ENCODE results near the gene STX12. TPM values are rescaled to one million over a fixed set of nuclear protein-coding genes. Genes with fewer than 3 reads are reported as not detected.

The STX12 gene
- total RNA-seq = 56.9 and 78.2 TPM in 2 replicates

- peak; percentile 99 for DNase-seq (ENCODE audit: low read depth in 2 of 2)
Observed at GRCh38 chr1:27772932-27773825, at the start of gene STX12. Gene STX12 (plus strand): TSS chr1:27773219. CDS start chr1:27773308, 89 bp downstream.

- DNase-seq (ENCODE audit: low read depth in 2 of 2) = peak in 1 of 2 donors; percentile 0
Observed at GRCh38 chr1:27724961-27725373, 48.1 kb upstream of the STX12 start.

- DNase-seq (ENCODE audit: low read depth in 2 of 2) = peak; percentile 100
Observed at GRCh38 chr1:27725374-27726172, 47.4 kb upstream of the STX12 start, which contains the start of gene FAM76A. Gene FAM76A (plus strand): TSS chr1:27725961. CDS start chr1:27726081, 120 bp downstream.

- peak; percentile 55 to 58 for DNase-seq (ENCODE audit: low read depth in 2 of 2)
Observed at GRCh38 chr1:27726173-27727044, 46.6 kb upstream of the STX12 start.

GRCh38 chr1:27727126-27727525 lies 45.9 kb upstream of the STX12 start:
- DNase-seq (ENCODE audit: low read depth in 2 of 2) = peak in 1 of 2 donors; percentile 39

GRCh38 chr1:27736252-27736651 lies 36.8 kb upstream of the STX12 start:
- DNase-seq (ENCODE audit: low read depth in 2 of 2) = no peak

GRCh38 chr1:27741121-27741520 lies 31.9 kb upstream of the STX12 start:
- DNase-seq (ENCODE audit: low read depth in 2 of 2) = no peak

GRCh38 chr1:27744556-27744955 lies 28.5 kb upstream of the STX12 start:
- no peak for DNase-seq (ENCODE audit: low read depth in 2 of 2)

- no peak for DNase-seq (ENCODE audit: low read depth in 2 of 2)
Observed at GRCh38 chr1:27745466-27745865, 27.6 kb upstream of the STX12 start.

GRCh38 chr1:27752360-27752759 lies 20.7 kb upstream of the STX12 start:
- peak in 1 of 2 donors; percentile 7 for DNase-seq (ENCODE audit: low read depth in 2 of 2)

GRCh38 chr1:27755286-27755685 lies 17.7 kb upstream of the STX12 start:
- DNase-seq (ENCODE audit: low read depth in 2 of 2) = no peak

- DNase-seq (ENCODE audit: low read depth in 2 of 2) = no peak
Observed at GRCh38 chr1:27755865-27756264, 17.2 kb upstream of the STX12 start.

GRCh38 chr1:27759236-27759635 lies 13.8 kb upstream of the STX12 start:
- no peak for DNase-seq (ENCODE audit: low read depth in 2 of 2)

GRCh38 chr1:27760426-27760825 lies 12.6 kb upstream of the STX12 start:
- peak in 1 of 2 donors; percentile 32 for DNase-seq (ENCODE audit: low read depth in 2 of 2)

GRCh38 chr1:27762033-27762432 lies 11.0 kb upstream of the STX12 start:
- no peak for DNase-seq (ENCODE audit: low read depth in 2 of 2)

GRCh38 chr1:27763358-27763757 lies 9.7 kb upstream of the STX12 start:
- no peak for DNase-seq (ENCODE audit: low read depth in 2 of 2)

GRCh38 chr1:27770293-27770830 lies 2.7 kb upstream of the STX12 start:
- no peak for DNase-seq (ENCODE audit: low read depth in 2 of 2)

- no peak for DNase-seq (ENCODE audit: low read depth in 2 of 2)
Observed at GRCh38 chr1:27772036-27772931, 735 bp upstream of the STX12 start.

GRCh38 chr1:27773826-27774445 lies 917 bp downstream of the STX12 start:
- peak; percentile 72 to 75 for DNase-seq (ENCODE audit: low read depth in 2 of 2)

Data from lung microvascular endothelial cell (primary cell).